A673 (cell line): ENCODE results near the gene TERB1. TPM values are rescaled to one million over a fixed set of nuclear protein-coding genes. Genes with fewer than 3 reads are reported as not detected.

Experiments used
- BruUV-seq: library from RNA; stranded (reverse); fragments of 400-500 nt; replicated peaks from 2 replicates; lab custom pipeline; 2021; lab: Mats Ljungman, UMichigan
- CTCF ChIA-PET: fragments of 300-600 bp; sonication (Branson Sonifier 250); formaldehyde crosslinking; loops from one replicate; lab custom pipeline; 2022; ENCODE audit warnings: antibody characterized with exemption; lab: Charles Lee
- POLR2A ChIA-PET: fragments of 300-600 bp; sonication (Branson Sonifier 250); formaldehyde crosslinking; loops from one replicate; lab custom pipeline; 2022; ENCODE audit warnings: antibody characterized with exemption; ENCODE audit not compliant: low non-redundant PET; lab: Charles Lee
- DNase-seq: peaks from one replicate; pipeline ENCODE4 v3.0.0-alpha.2; 2015; ENCODE audit warnings: low spot score
- H3K27ac ChIP-seq: fragments of 200-600 bp; sonication (generic); 2 replicates; pipeline ENCODE4 v1.5.1; 2016; ENCODE audit warnings: mixed run types, low read depth, mild to moderate bottlenecking, mixed read lengths, antibody characterized with exemption, low read length; ENCODE audit not compliant: poor library complexity, severe bottlenecking
- H3K27me3 ChIP-seq: fragments of 200-600 bp; sonication (generic); replicated peaks from 2 replicates; pipeline ENCODE4 v1.6.1; 2017; ENCODE audit warnings: mixed run types, low read depth, mild to moderate bottlenecking, mixed read lengths, antibody characterized with exemption, low read length; ENCODE audit not compliant: insufficient read depth, poor library complexity
- H3K36me3 ChIP-seq: fragments of 200-600 bp; sonication (generic); 2 replicates; pipeline ENCODE4 v1.6.1; 2016; ENCODE audit warnings: mixed run types, mild to moderate bottlenecking, mixed read lengths, antibody characterized with exemption, low read length; ENCODE audit not compliant: insufficient read depth, poor library complexity, severe bottlenecking
- H3K4me1 ChIP-seq: fragments of 200-600 bp; sonication (generic); 2 replicates; pipeline ENCODE4 v1.6.1; 2017; ENCODE audit warnings: mixed run types, mild to moderate bottlenecking, mixed read lengths, antibody characterized with exemption, low read length; ENCODE audit not compliant: insufficient read depth, poor library complexity, severe bottlenecking
- H3K4me3 ChIP-seq: fragments of 200-600 bp; sonication (generic); 2 replicates; pipeline ENCODE4 v1.5.1; 2016; ENCODE audit warnings: low read depth, mixed run types, mild to moderate bottlenecking, mixed read lengths, low read length; ENCODE audit not compliant: poor library complexity, severe bottlenecking
- H3K9me3 ChIP-seq: fragments of 200-600 bp; sonication (generic); 2 replicates; pipeline ENCODE4 v1.6.1; 2016; ENCODE audit warnings: mixed run types, low read depth, mild to moderate bottlenecking, mixed read lengths, antibody characterized with exemption, low read length; ENCODE audit not compliant: poor library complexity, severe bottlenecking
- CTCF ChIP-seq: fragments of 300-800, 200-600 bp; sonication (generic); conservative IDR thresholded peaks from 2 replicates; pipeline ENCODE4 v1.5.1; 2017; ENCODE audit warnings: low read depth, mild to moderate bottlenecking, antibody characterized with exemption, low read length, moderate library complexity, mixed read lengths
- EZH2 ChIP-seq: fragments of 200-600 bp; sonication (generic); IDR thresholded peaks from 2 replicates; pipeline ENCODE4 v1.6.1; 2017; ENCODE audit warnings: borderline replicate concordance, low read depth, mild to moderate bottlenecking, mixed read lengths, antibody characterized with exemption, low read length; ENCODE audit not compliant: poor library complexity, severe bottlenecking
- intact Hi-C: fragments of 100-400 bp; cut with micrococcal nuclease; formaldehyde crosslinking; loops from one replicate; pipeline ENCODE4 v1.10.0; 2022; ENCODE audit not compliant: unreplicated experiment
- total RNA-seq: library from RNA; stranded (reverse); gene quantifications from 2 replicates; pipeline ENCODE4 v1.2.3, GENCODE V29; 2021

The TERB1 gene
- total RNA-seq, 1 experiment from 2014 or later: not detected

GRCh38 chr16:66845791-66846221, 44.4 kb upstream of the TERB1 start:
- ChIA-PET CTCF (interaction anchor here (0.9 to 1.2 kb wide), 2 partner anchors 22 to 439 kb away, joined by 3 to 5 read pairs; no protein-coding TSS in a partner anchor), POLR2A (interaction anchor here (0.7 kb wide), 1 partner anchor 17 kb away, joined by 5 read pairs; no protein-coding TSS in a partner anchor)
- H3K27me3 ChIP-seq: peaks cover 19% of the 10 kb centered on the region
- peak; percentile 25 for DNase-seq
- H3K27ac ChIP-seq: no peak overlapping the region
- no peaks in the 10 kb centered on the region for H3K36me3 ChIP-seq
- H3K4me1 ChIP-seq: peaks cover 19% of the 10 kb centered on the region
- H3K4me3 ChIP-seq: no peak overlapping the region
- no peaks in the 10 kb centered on the region for H3K9me3 ChIP-seq
- no peak for TF ChIP-seq CTCF
- no peak for TF ChIP-seq EZH2
- no TSS peak for BruUV-seq
- intact Hi-C loops: no loop called here

- TF ChIP-seq EZH2 (no peak), CTCF (no peak)
- no peak overlapping the region for H3K27ac ChIP-seq
- no peaks in the 10 kb centered on the region for H3K9me3 ChIP-seq
- peaks cover 19% of the 10 kb centered on the region for H3K27me3 ChIP-seq
- H3K36me3 ChIP-seq: no peaks in the 10 kb centered on the region
- peaks cover 19% of the 10 kb centered on the region for H3K4me1 ChIP-seq
- intact Hi-C loops: no loop called here
- no peak for DNase-seq
- no TSS peak for BruUV-seq
- H3K4me3 ChIP-seq: peak overlapping the region; percentile 53
- ChIA-PET CTCF (no interaction called here), POLR2A (no interaction called here)
Observed at GRCh38 chr16:66845080-66845410, 43.7 kb upstream of the TERB1 start.

- POLR2A ChIA-PET: no interaction called here
- no peaks in the 10 kb centered on the region for H3K36me3 ChIP-seq
- intact Hi-C loops: no loop called here
- H3K27me3 ChIP-seq: peaks cover 19% of the 10 kb centered on the region
- no peak within 1 kb of the TSS for H3K27ac ChIP-seq
- BruUV-seq: no TSS peak
- H3K4me3 ChIP-seq: peak within 1 kb of the TSS; percentile 53
- peaks cover 19% of the 10 kb centered on the region for H3K4me1 ChIP-seq
- TF ChIP-seq CTCF (no peak), EZH2 (peak; percentile 35)
- no peaks in the 10 kb centered on the region for H3K9me3 ChIP-seq
- CTCF ChIA-PET: no interaction called here
- no peak for DNase-seq
Observed at GRCh38 chr16:66844342-66845079, 43.1 kb upstream of the TERB1 start, which contains the start of gene CA7. Gene CA7, plus strand, starts transcription at chr16:66844414. Its CDS starts 74 bp downstream, at chr16:66844488.
